ENCODE measurements around the gene SPIB. TPM values are rescaled to one million over a fixed set of nuclear protein-coding genes. Genes with fewer than 3 reads are reported as not detected.
"Not testable (repeated sequence)": the region's sequence is repeated elsewhere in the genome, so short reads cannot be mapped to it uniquely, and the experiment has no call there.

Gene SPIB
- total RNA-seq, 2 donors from 2014 or later: not detected

GRCh38 chr19:50387176-50387867 is 31.4 kb upstream of the SPIB start:
- Histone ChIP-seq H3K9me3 (no peaks in the 10 kb centered on the region), H3K27ac (no peak overlapping the region), H3K27me3 (no peaks in the 10 kb centered on the region), H3K4me1 (peaks cover 0 to 20% of the 10 kb centered on the region in 2 donors), H3K4me3 (no peak overlapping the region), H3K36me3 (peaks cover 7% of the 10 kb centered on the region)
- no peak for DNase-seq (ENCODE audit: low spot score)
- TF ChIP-seq CTCF (IDR thresholded peaks at IDR 0.05): no peak

GRCh38 chr19:50387868-50388245 is 30.9 kb upstream of the SPIB start:
- Histone ChIP-seq H3K4me1 (peaks cover 0 to 20% of the 10 kb centered on the region in 2 donors), H3K27ac (no peak overlapping the region), H3K4me3 (no peak overlapping the region), H3K27me3 (no peaks in the 10 kb centered on the region), H3K36me3 (peaks cover 2% of the 10 kb centered on the region), H3K9me3 (no peaks in the 10 kb centered on the region)
- DNase-seq (ENCODE audit: low spot score): no peak
- no peak for TF ChIP-seq CTCF (IDR thresholded peaks at IDR 0.05)

DNA sequence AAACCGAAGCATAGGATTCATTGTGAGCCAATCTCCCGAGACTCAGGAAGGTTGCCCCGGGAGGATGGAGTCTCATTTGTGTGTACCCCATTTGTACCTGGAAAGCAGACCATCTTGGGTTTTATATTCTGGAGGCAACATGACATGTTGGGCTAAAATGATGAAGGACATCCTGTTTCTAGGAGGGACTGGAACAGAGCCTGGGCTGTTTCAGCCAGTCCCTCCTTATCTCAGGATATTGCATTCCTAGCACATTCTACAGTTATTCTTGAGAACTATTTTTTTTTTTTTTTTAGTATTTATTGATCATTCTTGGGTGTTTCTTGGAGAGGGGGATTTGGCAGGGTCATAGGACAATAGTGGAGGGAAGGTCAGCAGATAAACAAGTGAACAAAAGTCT is 28.4 kb upstream of the SPIB start:
- H3K9me3 ChIP-seq; H3K4me1 ChIP-seq; H3K27ac ChIP-seq; H3K27me3 ChIP-seq; DNase-seq (ENCODE audit: low spot score); H3K4me3 ChIP-seq; H3K36me3 ChIP-seq: not testable (repeated sequence)

DNA sequence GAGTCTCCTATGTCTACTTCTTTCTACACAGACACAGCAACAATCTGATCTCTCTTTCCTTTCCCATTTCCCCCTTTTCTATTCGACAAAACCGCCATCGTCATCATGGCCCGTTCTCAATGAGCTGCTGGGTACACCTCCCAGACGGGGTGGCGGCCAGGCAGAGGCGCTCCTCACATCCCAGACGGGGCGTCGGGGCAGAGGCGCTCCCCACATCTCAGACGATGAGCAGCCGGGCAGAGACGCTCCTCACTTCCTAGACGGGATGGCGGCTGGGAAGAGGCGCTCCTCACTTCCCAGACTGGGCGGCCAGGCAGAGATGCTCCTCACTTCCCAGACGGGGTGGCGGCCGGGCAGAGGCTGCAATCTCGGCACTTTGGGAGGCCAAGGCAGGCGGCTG is 27.8 kb upstream of the SPIB start:
- not testable (repeated sequence) for H3K27ac ChIP-seq; DNase-seq (ENCODE audit: low spot score); H3K4me3 ChIP-seq; H3K36me3 ChIP-seq; H3K9me3 ChIP-seq; H3K27me3 ChIP-seq; H3K4me1 ChIP-seq

- DNase-seq (ENCODE audit: low spot score): no peak
- TF ChIP-seq CTCF (IDR thresholded peaks at IDR 0.05): no peak
These were observed 26.0 kb upstream of the SPIB start for GRCh38 chr19:50392759-50393158.

DNA sequence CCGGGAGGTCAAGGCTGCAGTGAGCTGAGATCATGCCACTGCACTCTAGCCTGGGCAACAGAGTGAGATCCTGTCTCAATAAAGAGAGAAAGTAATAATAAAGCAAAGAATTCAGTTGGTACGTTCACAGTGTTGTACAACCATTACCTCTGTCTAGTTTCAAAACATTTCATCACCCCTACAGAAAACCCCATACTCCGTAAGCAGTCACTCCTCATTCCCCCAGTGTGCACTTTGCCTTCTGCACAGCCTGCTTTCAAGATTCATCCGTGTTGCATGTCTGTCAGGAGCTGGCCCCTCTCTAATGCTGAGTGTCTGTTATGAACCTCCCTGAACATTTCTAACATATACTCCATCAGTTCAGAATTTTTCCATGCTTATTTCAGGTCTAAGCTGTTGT is 25.1 kb upstream of the SPIB start:
- H3K36me3 ChIP-seq: no peaks in the 10 kb centered on the region
- no peak overlapping the region for H3K27ac ChIP-seq
- no peak for DNase-seq (ENCODE audit: low spot score)
- no peaks in the 10 kb centered on the region for H3K4me1 ChIP-seq
- no peak for TF ChIP-seq CTCF (IDR thresholded peaks at IDR 0.05)
- no peaks in the 10 kb centered on the region for H3K27me3 ChIP-seq
- H3K4me3 ChIP-seq: no peak overlapping the region
- H3K9me3 ChIP-seq: no peaks in the 10 kb centered on the region

More at GRCh38 chr19:50392759-50393158, 26.0 kb upstream of the SPIB start:
- Histone ChIP-seq H3K27ac (no peak overlapping the region), H3K4me1 (no peaks in the 10 kb centered on the region), H3K36me3 (no peaks in the 10 kb centered on the region), H3K27me3 (no peaks in the 10 kb centered on the region), H3K9me3 (no peaks in the 10 kb centered on the region), H3K4me3 (no peak overlapping the region)

DNA sequence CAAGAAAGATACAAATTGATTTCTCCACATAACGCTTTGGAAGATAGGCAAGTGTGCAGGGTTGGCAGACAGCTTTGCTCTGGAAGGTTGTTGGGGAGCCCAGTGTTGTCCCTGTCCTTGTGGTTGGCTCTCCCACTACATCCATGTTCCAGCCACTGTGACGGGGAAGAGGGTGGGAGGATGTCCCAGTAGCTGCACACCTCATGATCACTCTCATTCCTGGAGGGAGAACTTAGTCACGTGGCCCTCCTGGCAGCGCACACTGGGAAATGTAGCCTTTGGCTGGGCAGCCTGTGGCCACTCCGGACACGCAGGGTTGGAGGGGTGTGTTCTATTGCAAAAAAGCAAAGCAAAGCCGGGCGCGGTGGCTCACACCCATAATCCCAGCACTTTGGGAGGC is 24.7 kb upstream of the SPIB start:
- Histone ChIP-seq H3K9me3 (no peaks in the 10 kb centered on the region), H3K4me3 (no peak overlapping the region), H3K4me1 (no peaks in the 10 kb centered on the region), H3K27ac (no peak overlapping the region), H3K36me3 (no peaks in the 10 kb centered on the region), H3K27me3 (no peaks in the 10 kb centered on the region)
- no peak for TF ChIP-seq CTCF (IDR thresholded peaks at IDR 0.05)
- no peak for DNase-seq (ENCODE audit: low spot score)
